ENCODE measurements around the gene FKBP5. TPM values are rescaled to one million over a fixed set of nuclear protein-coding genes. Genes with fewer than 3 reads are reported as not detected.

FKBP5 gene
- total and polyA plus RNA-seq, 2 of the 4 experiments (the other 2 are of a cell fraction): 6.8 to 7.0 TPM

DNA sequence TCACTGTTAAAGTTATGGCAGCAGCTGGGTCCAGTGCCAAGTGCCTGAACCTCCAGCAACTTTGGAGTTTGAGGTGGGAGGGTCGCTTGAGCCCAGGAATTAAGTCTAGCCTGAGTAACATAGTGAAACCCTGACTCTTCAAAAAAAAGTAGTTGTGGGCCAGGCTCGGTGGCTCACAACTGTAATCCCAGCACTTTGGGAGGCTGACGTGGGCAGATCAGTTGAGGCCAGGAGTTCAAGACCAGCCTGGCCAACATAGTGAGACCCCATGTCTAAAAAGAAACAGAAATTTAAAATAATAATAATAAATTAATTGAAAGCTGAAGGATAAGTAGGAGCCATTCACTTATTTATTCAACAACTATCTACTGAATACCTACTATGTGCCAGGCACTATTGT, 33.8 kb downstream of the FKBP5 start:
- no peak overlapping the region for H3K56ac ChIP-seq (ENCODE audit: extremely low read depth, insufficient read depth, low read length)
- H2BK15ac ChIP-seq (ENCODE audit: low read depth, low read length): no peak overlapping the region
- no peak overlapping the region for H2AK5ac ChIP-seq (ENCODE audit: low read depth, low read length)
- TF ChIP-seq POLR2A (IDR thresholded peaks at IDR 0.05; ENCODE audit: low read depth, low read length): no peak
- TF ChIP-seq NFE2L2 (IDR thresholded peaks at IDR 0.05; ENCODE audit: low read depth, low read length): no peak
- TF ChIP-seq RFX5 (IDR thresholded peaks at IDR 0.05; ENCODE audit: low read depth, low read length): no peak
- TF ChIP-seq CEBPB (IDR thresholded peaks at IDR 0.05; ENCODE audit: low read depth, low read length): no peak
- TF ChIP-seq SMC3 (IDR thresholded peaks at IDR 0.05; ENCODE audit: low read depth, low read length): no peak
- no peak for TF ChIP-seq MXI1 (IDR thresholded peaks at IDR 0.05; ENCODE audit: borderline replicate concordance, low read depth, low read length)
- TF ChIP-seq, protein P1, sequence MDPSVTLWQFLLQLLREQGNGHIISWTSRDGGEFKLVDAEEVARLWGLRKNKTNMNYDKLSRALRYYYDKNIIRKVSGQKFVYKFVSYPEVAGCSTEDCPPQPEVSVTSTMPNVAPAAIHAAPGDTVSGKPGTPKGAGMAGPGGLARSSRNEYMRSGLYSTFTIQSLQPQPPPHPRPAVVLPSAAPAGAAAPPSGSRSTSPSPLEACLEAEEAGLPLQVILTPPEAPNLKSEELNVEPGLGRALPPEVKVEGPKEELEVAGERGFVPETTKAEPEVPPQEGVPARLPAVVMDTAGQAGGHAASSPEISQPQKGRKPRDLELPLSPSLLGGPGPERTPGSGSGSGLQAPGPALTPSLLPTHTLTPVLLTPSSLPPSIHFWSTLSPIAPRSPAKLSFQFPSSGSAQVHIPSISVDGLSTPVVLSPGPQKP (IDR thresholded peaks at IDR 0.05; ENCODE audit: borderline replicate concordance, low read depth, low read length): no peak
- no peak for TF ChIP-seq RCOR1 (IDR thresholded peaks at IDR 0.05; ENCODE audit: insufficient replicate concordance, low read length)
- no peak for TF ChIP-seq MAFK (IDR thresholded peaks at IDR 0.05; ENCODE audit: low read depth, low read length)
- TF ChIP-seq BHLHE40 (IDR thresholded peaks at IDR 0.05; ENCODE audit: low read depth, low read length): no peak
- TF ChIP-seq, protein P2, sequence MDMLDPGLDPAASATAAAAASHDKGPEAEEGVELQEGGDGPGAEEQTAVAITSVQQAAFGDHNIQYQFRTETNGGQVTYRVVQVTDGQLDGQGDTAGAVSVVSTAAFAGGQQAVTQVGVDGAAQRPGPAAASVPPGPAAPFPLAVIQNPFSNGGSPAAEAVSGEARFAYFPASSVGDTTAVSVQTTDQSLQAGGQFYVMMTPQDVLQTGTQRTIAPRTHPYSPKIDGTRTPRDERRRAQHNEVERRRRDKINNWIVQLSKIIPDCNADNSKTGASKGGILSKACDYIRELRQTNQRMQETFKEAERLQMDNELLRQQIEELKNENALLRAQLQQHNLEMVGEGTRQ (IDR thresholded peaks at IDR 0.05; ENCODE audit: low read depth, low read length): no peak
- TF ChIP-seq, protein P3, sequence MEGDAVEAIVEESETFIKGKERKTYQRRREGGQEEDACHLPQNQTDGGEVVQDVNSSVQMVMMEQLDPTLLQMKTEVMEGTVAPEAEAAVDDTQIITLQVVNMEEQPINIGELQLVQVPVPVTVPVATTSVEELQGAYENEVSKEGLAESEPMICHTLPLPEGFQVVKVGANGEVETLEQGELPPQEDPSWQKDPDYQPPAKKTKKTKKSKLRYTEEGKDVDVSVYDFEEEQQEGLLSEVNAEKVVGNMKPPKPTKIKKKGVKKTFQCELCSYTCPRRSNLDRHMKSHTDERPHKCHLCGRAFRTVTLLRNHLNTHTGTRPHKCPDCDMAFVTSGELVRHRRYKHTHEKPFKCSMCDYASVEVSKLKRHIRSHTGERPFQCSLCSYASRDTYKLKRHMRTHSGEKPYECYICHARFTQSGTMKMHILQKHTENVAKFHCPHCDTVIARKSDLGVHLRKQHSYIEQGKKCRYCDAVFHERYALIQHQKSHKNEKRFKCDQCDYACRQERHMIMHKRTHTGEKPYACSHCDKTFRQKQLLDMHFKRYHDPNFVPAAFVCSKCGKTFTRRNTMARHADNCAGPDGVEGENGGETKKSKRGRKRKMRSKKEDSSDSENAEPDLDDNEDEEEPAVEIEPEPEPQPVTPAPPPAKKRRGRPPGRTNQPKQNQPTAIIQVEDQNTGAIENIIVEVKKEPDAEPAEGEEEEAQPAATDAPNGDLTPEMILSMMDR (conservative IDR thresholded peaks at IDR 0.05; ENCODE audit: low read depth, low read length): no peak
- TF ChIP-seq RAD21 (IDR thresholded peaks at IDR 0.05; ENCODE audit: low read length): no peak
- in situ Hi-C loops (cut with MboI; ENCODE audit: low sequenced_read_pairs) (no loop called here), dilution Hi-C loops (cut with HindIII; ENCODE audit: low sequenced_read_pairs, unreplicated experiment) (no loop called here), intact Hi-C loops (cut with micrococcal nuclease) (no loop called here)
- H2BK20ac ChIP-seq (ENCODE audit: low read depth, low read length): no peak overlapping the region
- no peaks in the 10 kb centered on the region for H3K9me3 ChIP-seq (ENCODE audit: control insufficient read depth, insufficient read depth, low read length)
- DNase-seq: no peak
- H3K23ac ChIP-seq (ENCODE audit: low read depth, low read length): no peak overlapping the region
- 0 out of 4 replicates have a peak, but pooled peaks cover 0 to 4% of the 10 kb centered on the region in 2 experiments for H3K79me1 ChIP-seq (ENCODE audit: low read depth in 1 of 2, low read length in 2 of 2)
- no peak overlapping the region for H2BK120ac ChIP-seq (ENCODE audit: low read depth, low read length)
- POLR2A ChIA-PET (ENCODE audit: unreplicated experiment): no interaction called here
- no peaks in the 10 kb centered on the region for H3K9me1 ChIP-seq (ENCODE audit: insufficient read depth, low read length)
- no peak overlapping the region for H4K91ac ChIP-seq (ENCODE audit: insufficient read depth, low read depth, low read length)
- H3K27ac ChIP-seq (ENCODE audit: insufficient read depth, low read length): no peak overlapping the region
- H3K4ac ChIP-seq (ENCODE audit: low read depth, low read length): no peak overlapping the region
- no peaks in the 10 kb centered on the region for H3K36me3 ChIP-seq (ENCODE audit: control insufficient read depth, insufficient read depth, low read length)
- no peak overlapping the region for H3K18ac ChIP-seq (ENCODE audit: low read depth, low read length)
- H3K14ac ChIP-seq (replicated peaks; ENCODE audit: low read depth, low read length): no peak overlapping the region
- no peak for ATAC-seq (ENCODE audit: low read depth)
- no peak overlapping the region for H4K8ac ChIP-seq (ENCODE audit: low read depth in 2 of 2, low read length in 2 of 2)
- H2AK9ac ChIP-seq (replicated peaks; ENCODE audit: low read depth, low read length, poor library complexity): no peak overlapping the region
- CTCF ChIA-PET: no interaction called here
- WGBS, 2 experiments (ENCODE audit: extremely low coverage in 2 of 2, insufficient read length in 1 of 2): 50% methylated on average over 1 of the region's 3 CpGs; no CpG with 5 or more reads in 1 of the 2 experiments
- H3K4me2 ChIP-seq (ENCODE audit: low read depth, low read length): no peak overlapping the region
- H3K4me3 ChIP-seq (ENCODE audit: insufficient read depth, low read depth, low read length): no peak overlapping the region
- H2AFZ ChIP-seq (replicated peaks; ENCODE audit: low read length, poor library complexity): no peak overlapping the region
- BruUV-seq (replicated peaks): no TSS peak
- H3K4me1 ChIP-seq (ENCODE audit: control insufficient read depth, insufficient read depth, low read length): no peaks in the 10 kb centered on the region
- no peaks in the 10 kb centered on the region for H4K20me1 ChIP-seq (ENCODE audit: insufficient read depth, low read length)
- no peak overlapping the region for H3K9ac ChIP-seq (ENCODE audit: low read depth, low read length)
- no peaks in the 10 kb centered on the region for H3K27me3 ChIP-seq (ENCODE audit: control insufficient read depth, insufficient read depth, low read length)
- no peak overlapping the region for H2BK5ac ChIP-seq (ENCODE audit: low read depth, low read length, poor library complexity, severe bottlenecking)
- H4K5ac ChIP-seq (ENCODE audit: low read depth, low read length): no peak overlapping the region
